Stimulated activated naive CD8-positive, alpha-beta T cell treated with anti-CD3 and anti-CD28 coated beads, Interleukin-15, Interleukin-2, amounts not matched to agents 100 ng/mL and 50 ng/mL, for 24 hours (primary cell): Measurements from ENCODE around the gene B4GALNT3.
"Not testable (repeated sequence)": the region's sequence is repeated elsewhere in the genome, so short reads cannot be mapped to it uniquely, and the experiment has no call there.

ENCODE experiments used
- H3K27ac Mint-ChIP-seq: one replicate; pipeline ENCODE4 v1.8.0; 2021; ENCODE audit warnings: mild to moderate bottlenecking, mixed read lengths
- H3K27me3 Mint-ChIP-seq: one replicate; pipeline ENCODE4 v1.8.0; 2021; ENCODE audit warnings: mixed read lengths
- H3K36me3 Mint-ChIP-seq: one replicate; pipeline ENCODE4 v1.8.0; 2021; ENCODE audit warnings: low read depth, mixed read lengths
- H3K4me1 Mint-ChIP-seq: one replicate; pipeline ENCODE4 v1.8.0; 2021; ENCODE audit warnings: low read depth, mixed read lengths
- H3K4me3 Mint-ChIP-seq: one replicate; pipeline ENCODE4 v1.8.0; 2021; ENCODE audit warnings: mild to moderate bottlenecking, mixed read lengths
- H3K9me3 Mint-ChIP-seq: one replicate; pipeline ENCODE4 v1.8.0; 2021; ENCODE audit warnings: mixed read lengths

Gene B4GALNT3

GRCh38 chr12:459430-460258 is at the start of gene B4GALNT3:
Gene B4GALNT3, plus strand, starts transcription at chr12:459939. Its CDS starts 438 bp downstream, at chr12:460377.
- Mint-ChIP-seq H3K9me3 (no peaks in the 10 kb centered on the region), H3K27ac (no peak within 1 kb of the TSS), H3K36me3 (no peaks in the 10 kb centered on the region), H3K4me3 (peak within 1 kb of the TSS; percentile 71), H3K4me1 (peaks cover 25% of the 10 kb centered on the region), H3K27me3 (peaks cover 60% of the 10 kb centered on the region)

- Mint-ChIP-seq H3K4me3 (no peak overlapping the region), H3K36me3 (peaks cover 53% of the 10 kb centered on the region), H3K27me3 (no peaks in the 10 kb centered on the region), H3K27ac (no peak overlapping the region), H3K9me3 (no peaks in the 10 kb centered on the region), H3K4me1 (no peaks in the 10 kb centered on the region)
Measured at GRCh38 chr12:414859-415258, 44.9 kb upstream of the B4GALNT3 start.

GRCh38 chr12:418432-418831 is 41.3 kb upstream of the B4GALNT3 start:
- Mint-ChIP-seq H3K27me3 (no peaks in the 10 kb centered on the region), H3K27ac (no peak overlapping the region), H3K9me3 (no peaks in the 10 kb centered on the region), H3K4me3 (no peak overlapping the region), H3K36me3 (peaks cover 45% of the 10 kb centered on the region), H3K4me1 (no peaks in the 10 kb centered on the region)

- Mint-ChIP-seq H3K27ac (no peak overlapping the region), H3K27me3 (no peaks in the 10 kb centered on the region), H3K36me3 (peaks cover 35% of the 10 kb centered on the region)
Measured at GRCh38 chr12:422526-422925, 37.2 kb upstream of the B4GALNT3 start.

GRCh38 chr12:435737-436136 is 24.0 kb upstream of the B4GALNT3 start:
- H3K4me3 Mint-ChIP-seq, H3K27me3 Mint-ChIP-seq, H3K27ac Mint-ChIP-seq, H3K9me3 Mint-ChIP-seq, H3K4me1 Mint-ChIP-seq: not testable (repeated sequence)
- H3K36me3 Mint-ChIP-seq, result peaks cover 53% of the 10 kb centered on the region

More at GRCh38 chr12:422526-422925, 37.2 kb upstream of the B4GALNT3 start:
- H3K4me1 Mint-ChIP-seq, result no peaks in the 10 kb centered on the region
- no peaks in the 10 kb centered on the region for H3K9me3 Mint-ChIP-seq
- no peak overlapping the region for H3K4me3 Mint-ChIP-seq

- H3K36me3 Mint-ChIP-seq, result peaks cover 31% of the 10 kb centered on the region
- H3K27me3 Mint-ChIP-seq, result no peaks in the 10 kb centered on the region
- H3K4me3 Mint-ChIP-seq, result no peak overlapping the region
- H3K27ac Mint-ChIP-seq, result no peak overlapping the region
- no peaks in the 10 kb centered on the region for H3K4me1 Mint-ChIP-seq
- H3K9me3 Mint-ChIP-seq, result no peaks in the 10 kb centered on the region
Measured at GRCh38 chr12:442235-442884, 17.4 kb upstream of the B4GALNT3 start.

- no peaks in the 10 kb centered on the region for H3K4me1 Mint-ChIP-seq
- peaks cover 4% of the 10 kb centered on the region for H3K36me3 Mint-ChIP-seq
- no peaks in the 10 kb centered on the region for H3K9me3 Mint-ChIP-seq
- H3K27me3 Mint-ChIP-seq, result peaks cover 3% of the 10 kb centered on the region
- H3K27ac Mint-ChIP-seq, result no peak overlapping the region
- no peak overlapping the region for H3K4me3 Mint-ChIP-seq
Measured at GRCh38 chr12:447141-447540, 12.6 kb upstream of the B4GALNT3 start.

GRCh38 chr12:449203-449602 is 10.5 kb upstream of the B4GALNT3 start:
- Mint-ChIP-seq H3K4me1 (peaks cover 4% of the 10 kb centered on the region), H3K36me3 (no peaks in the 10 kb centered on the region), H3K27ac (no peak overlapping the region), H3K9me3 (no peaks in the 10 kb centered on the region), H3K27me3 (peaks cover 3% of the 10 kb centered on the region), H3K4me3 (no peak overlapping the region)

GRCh38 chr12:450438-450837 is 9.3 kb upstream of the B4GALNT3 start:
- H3K9me3 Mint-ChIP-seq, result no peaks in the 10 kb centered on the region
- no peaks in the 10 kb centered on the region for H3K36me3 Mint-ChIP-seq
- H3K27me3 Mint-ChIP-seq, result peaks cover 3% of the 10 kb centered on the region
- H3K4me1 Mint-ChIP-seq, result peaks cover 4% of the 10 kb centered on the region
- no peak overlapping the region for H3K27ac Mint-ChIP-seq
- no peak overlapping the region for H3K4me3 Mint-ChIP-seq

GRCh38 chr12:452667-453210 is 7.0 kb upstream of the B4GALNT3 start:
- H3K27ac Mint-ChIP-seq, result no peak overlapping the region
- peaks cover 7% of the 10 kb centered on the region for H3K4me1 Mint-ChIP-seq
- H3K9me3 Mint-ChIP-seq, result no peaks in the 10 kb centered on the region
- no peak overlapping the region for H3K4me3 Mint-ChIP-seq
- peaks cover 12% of the 10 kb centered on the region for H3K27me3 Mint-ChIP-seq
- H3K36me3 Mint-ChIP-seq, result no peaks in the 10 kb centered on the region

GRCh38 chr12:454833-455232 is 4.9 kb upstream of the B4GALNT3 start:
- Mint-ChIP-seq H3K9me3 (no peaks in the 10 kb centered on the region), H3K27ac (no peak overlapping the region), H3K4me1 (peaks cover 15% of the 10 kb centered on the region), H3K4me3 (no peak overlapping the region), H3K27me3 (peaks cover 29% of the 10 kb centered on the region), H3K36me3 (no peaks in the 10 kb centered on the region)

GRCh38 chr12:455821-456220 is 3.9 kb upstream of the B4GALNT3 start:
- Mint-ChIP-seq H3K27me3 (peaks cover 27% of the 10 kb centered on the region), H3K4me3 (no peak overlapping the region), H3K27ac (no peak overlapping the region), H3K4me1 (peaks cover 16% of the 10 kb centered on the region), H3K9me3 (no peaks in the 10 kb centered on the region), H3K36me3 (no peaks in the 10 kb centered on the region)

GRCh38 chr12:457676-458075 is 2.1 kb upstream of the B4GALNT3 start:
- Mint-ChIP-seq H3K9me3 (no peaks in the 10 kb centered on the region), H3K27me3 (peaks cover 46% of the 10 kb centered on the region), H3K36me3 (no peaks in the 10 kb centered on the region), H3K27ac (no peak overlapping the region), H3K4me3 (no peak overlapping the region), H3K4me1 (peaks cover 25% of the 10 kb centered on the region)

GRCh38 chr12:459050-459429 is 699 bp upstream of the B4GALNT3 start:
- H3K4me3 Mint-ChIP-seq, result peak overlapping the region; percentile 71
- peaks cover 25% of the 10 kb centered on the region for H3K4me1 Mint-ChIP-seq
- no peak overlapping the region for H3K27ac Mint-ChIP-seq
- no peaks in the 10 kb centered on the region for H3K9me3 Mint-ChIP-seq
- H3K27me3 Mint-ChIP-seq, result peaks cover 59% of the 10 kb centered on the region
- H3K36me3 Mint-ChIP-seq, result no peaks in the 10 kb centered on the region
